ENCODE results near the gene HOXD12. TPM values are rescaled to one million over a fixed set of nuclear protein-coding genes. Genes with fewer than 3 reads are reported as not detected.

Gene HOXD12
- total RNA-seq, 2 experiments from 2014 or later: not detected

DNA sequence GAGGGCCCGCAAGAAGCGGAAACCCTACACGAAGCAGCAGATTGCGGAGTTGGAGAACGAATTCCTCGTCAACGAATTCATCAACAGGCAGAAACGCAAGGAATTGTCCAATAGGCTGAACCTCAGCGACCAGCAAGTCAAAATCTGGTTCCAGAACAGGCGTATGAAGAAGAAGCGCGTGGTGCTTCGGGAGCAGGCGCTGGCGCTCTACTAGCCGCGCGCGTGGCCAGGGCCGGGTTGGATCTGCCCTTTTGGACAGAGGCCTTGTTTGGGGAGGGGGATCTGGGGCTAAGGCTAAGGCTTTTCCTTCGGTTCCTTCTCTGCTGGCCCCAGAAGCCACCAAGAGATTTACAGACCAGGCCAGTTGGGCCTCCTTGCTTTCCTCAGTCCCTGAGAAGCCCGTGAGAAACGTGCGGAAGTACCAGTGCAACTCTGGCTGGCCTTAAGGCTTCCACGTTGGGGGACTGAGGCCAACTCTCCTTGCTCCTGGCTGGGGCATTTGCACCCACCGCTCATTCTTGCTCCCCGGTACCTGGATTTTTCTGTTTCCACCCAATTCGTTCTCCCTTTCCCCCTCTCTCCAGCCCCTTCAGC lies 1.0 kb downstream of the HOXD12 start:
- peaks cover 89% of the 10 kb centered on the region for H3K27me3 Mint-ChIP-seq
- H3K27ac Mint-ChIP-seq: no peak overlapping the region
- no peak overlapping the region for H3K4me3 Mint-ChIP-seq
- TF ChIP-seq, protein P1, sequence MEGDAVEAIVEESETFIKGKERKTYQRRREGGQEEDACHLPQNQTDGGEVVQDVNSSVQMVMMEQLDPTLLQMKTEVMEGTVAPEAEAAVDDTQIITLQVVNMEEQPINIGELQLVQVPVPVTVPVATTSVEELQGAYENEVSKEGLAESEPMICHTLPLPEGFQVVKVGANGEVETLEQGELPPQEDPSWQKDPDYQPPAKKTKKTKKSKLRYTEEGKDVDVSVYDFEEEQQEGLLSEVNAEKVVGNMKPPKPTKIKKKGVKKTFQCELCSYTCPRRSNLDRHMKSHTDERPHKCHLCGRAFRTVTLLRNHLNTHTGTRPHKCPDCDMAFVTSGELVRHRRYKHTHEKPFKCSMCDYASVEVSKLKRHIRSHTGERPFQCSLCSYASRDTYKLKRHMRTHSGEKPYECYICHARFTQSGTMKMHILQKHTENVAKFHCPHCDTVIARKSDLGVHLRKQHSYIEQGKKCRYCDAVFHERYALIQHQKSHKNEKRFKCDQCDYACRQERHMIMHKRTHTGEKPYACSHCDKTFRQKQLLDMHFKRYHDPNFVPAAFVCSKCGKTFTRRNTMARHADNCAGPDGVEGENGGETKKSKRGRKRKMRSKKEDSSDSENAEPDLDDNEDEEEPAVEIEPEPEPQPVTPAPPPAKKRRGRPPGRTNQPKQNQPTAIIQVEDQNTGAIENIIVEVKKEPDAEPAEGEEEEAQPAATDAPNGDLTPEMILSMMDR (IDR thresholded peaks at IDR 0.05): no peak
- peaks cover 24% of the 10 kb centered on the region for H3K4me1 Mint-ChIP-seq (ENCODE audit: low read depth)
- ChIA-PET POLR2A (no interaction called here), CTCF (no interaction called here)
- intact Hi-C loops (cut with micrococcal nuclease): no loop called here
- ATAC-seq: no peak
- H3K9me3 Mint-ChIP-seq: no peaks in the 10 kb centered on the region
- no peak for DNase-seq
- no peaks in the 10 kb centered on the region for H3K36me3 Mint-ChIP-seq (ENCODE audit: low read depth)

DNA sequence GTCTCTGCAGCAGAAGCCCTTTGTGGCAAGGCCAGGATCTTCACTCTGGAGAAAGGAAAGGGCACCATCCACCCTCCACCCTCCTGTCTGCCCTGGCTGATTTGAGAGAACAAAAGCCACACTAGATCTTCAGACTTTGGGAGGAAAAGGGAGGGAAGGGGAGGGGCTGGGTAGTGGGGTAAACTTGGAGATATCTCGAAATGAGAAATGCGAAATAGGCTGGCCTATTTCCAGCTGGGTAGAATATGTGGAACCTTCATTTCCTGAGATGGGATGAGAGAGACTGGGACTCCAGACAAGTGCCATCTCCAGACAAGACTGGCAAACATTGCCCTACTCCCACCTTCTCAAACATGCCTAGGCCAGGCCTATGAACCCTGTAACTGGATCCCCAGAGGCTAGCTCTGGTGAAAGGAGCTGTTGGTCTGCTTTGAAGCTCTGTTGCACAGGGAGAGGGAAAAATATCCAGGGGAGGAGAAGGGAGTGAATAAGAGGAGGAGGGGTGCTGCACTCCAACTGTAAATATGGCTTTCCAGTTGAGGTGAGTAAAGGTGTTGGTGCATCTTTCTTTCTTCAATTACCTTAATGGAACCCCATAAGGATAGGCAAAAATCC lies 1.7 kb downstream of the HOXD12 start:
- DNase-seq: no peak
- Mint-ChIP-seq H3K4me1 (ENCODE audit: low read depth) (peaks cover 27% of the 10 kb centered on the region), H3K9me3 (no peaks in the 10 kb centered on the region), H3K27me3 (peaks cover 89% of the 10 kb centered on the region), H3K4me3 (no peak overlapping the region), H3K36me3 (ENCODE audit: low read depth) (no peaks in the 10 kb centered on the region), H3K27ac (no peak overlapping the region)
- CTCF ChIA-PET: interaction anchor here (0.9 to 1.3 kb wide), 4 partner anchors 9 to 25 kb away, joined by 3 to 5 read pairs (median 4); no protein-coding TSS in a partner anchor
- TF ChIP-seq, protein P1 (IDR thresholded peaks at IDR 0.05): no peak
- no peak for ATAC-seq
- intact Hi-C loops (cut with micrococcal nuclease): no loop called here
- POLR2A ChIA-PET: no interaction called here

DNA sequence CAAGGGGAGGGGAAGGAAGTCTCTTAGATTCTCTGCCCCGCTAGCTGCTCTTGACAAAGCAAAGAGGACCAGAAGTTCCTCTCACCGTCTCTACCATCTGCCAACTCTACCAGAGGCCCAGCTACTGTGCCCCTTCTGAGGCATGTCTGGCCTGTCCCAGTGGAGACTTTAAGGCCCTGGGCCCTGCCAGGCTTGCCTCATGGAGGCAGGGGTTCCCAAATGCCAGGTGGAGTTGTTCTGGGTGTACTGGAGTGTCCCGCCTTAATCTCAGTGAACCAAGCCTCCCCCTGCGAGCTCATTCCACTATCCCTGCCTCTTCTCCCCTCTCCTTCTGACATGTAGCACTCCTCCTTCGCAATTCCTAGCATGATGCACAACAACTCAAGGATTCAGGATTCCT lies 2.2 kb downstream of the HOXD12 start:
- no peaks in the 10 kb centered on the region for H3K9me3 Mint-ChIP-seq
- no peaks in the 10 kb centered on the region for H3K36me3 Mint-ChIP-seq (ENCODE audit: low read depth)
- H3K4me3 Mint-ChIP-seq: no peak overlapping the region
- no peak overlapping the region for H3K27ac Mint-ChIP-seq
- TF ChIP-seq, protein P1 (IDR thresholded peaks at IDR 0.05): no peak
- H3K4me1 Mint-ChIP-seq (ENCODE audit: low read depth): peaks cover 24% of the 10 kb centered on the region
- ChIA-PET POLR2A (no interaction called here), CTCF (interaction anchor here (0.9 to 1.3 kb wide), 6 partner anchors 9 to 25 kb away, joined by 3 to 6 read pairs (median 4); no protein-coding TSS in a partner anchor)
- peaks cover 86% of the 10 kb centered on the region for H3K27me3 Mint-ChIP-seq
- intact Hi-C loops (cut with micrococcal nuclease): no loop called here
- no peak for DNase-seq
- no peak for ATAC-seq

DNA sequence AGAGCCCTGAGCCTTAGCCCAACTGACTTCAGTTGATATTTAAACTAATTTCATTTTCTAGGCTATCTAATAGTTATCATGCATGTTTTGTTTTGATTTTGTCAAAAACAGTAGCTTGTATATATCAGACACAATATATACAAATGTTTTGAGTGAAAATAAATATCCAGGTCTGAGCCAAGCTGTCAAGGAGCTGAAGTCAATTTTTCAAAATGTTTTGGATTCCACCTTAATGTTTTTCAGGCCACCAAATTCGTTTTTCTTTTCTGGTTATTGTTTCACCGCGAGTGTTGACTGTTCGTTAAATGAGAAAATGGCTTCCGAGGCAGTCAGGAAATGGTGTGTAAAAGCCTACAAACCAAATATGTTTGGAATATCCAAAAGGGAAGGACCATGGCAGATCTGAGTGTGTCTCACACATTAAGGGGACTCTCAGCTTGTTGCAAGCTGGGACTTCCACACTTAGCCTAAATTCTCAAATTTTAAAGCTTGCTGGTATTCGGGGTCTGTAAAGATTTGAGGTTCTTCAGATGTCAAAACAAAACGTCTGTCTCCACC lies 2.8 kb downstream of the HOXD12 start:
- POLR2A ChIA-PET: no interaction called here
- intact Hi-C loops (cut with micrococcal nuclease): no loop called here
- Mint-ChIP-seq H3K27ac (no peak overlapping the region), H3K36me3 (ENCODE audit: low read depth) (no peaks in the 10 kb centered on the region), H3K9me3 (no peaks in the 10 kb centered on the region), H3K4me3 (no peak overlapping the region), H3K4me1 (ENCODE audit: low read depth) (peaks cover 22% of the 10 kb centered on the region), H3K27me3 (peaks cover 86% of the 10 kb centered on the region)
- CTCF ChIA-PET: interaction anchor here (1.0 to 1.3 kb wide), 5 partner anchors 8 to 414 kb away, joined by 3 to 6 read pairs (median 4); no protein-coding TSS in a partner anchor
- ATAC-seq (no peak), DNase-seq (no peak)
- TF ChIP-seq, protein P1 (IDR thresholded peaks at IDR 0.05): no peak

DNA sequence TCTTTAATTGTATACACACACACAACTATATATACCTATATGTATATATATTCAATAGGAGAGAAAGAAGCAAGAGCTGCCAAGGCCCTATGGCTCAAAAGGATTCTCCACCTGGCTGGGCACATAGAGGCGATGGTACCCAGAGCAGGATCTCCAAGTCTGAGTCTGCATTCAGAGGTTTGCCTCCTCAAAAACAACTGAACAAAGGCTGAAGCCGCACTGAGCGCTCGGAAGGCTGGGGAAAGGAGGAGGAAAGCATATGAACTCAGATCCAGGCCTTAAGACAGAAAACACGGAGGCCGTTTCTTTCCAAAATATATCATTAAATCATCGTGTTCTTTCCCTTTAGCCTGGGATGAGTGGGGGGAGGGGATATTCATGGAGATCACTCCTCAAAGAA lies 3.6 kb downstream of the HOXD12 start:
- H3K4me3 Mint-ChIP-seq: no peak overlapping the region
- H3K36me3 Mint-ChIP-seq (ENCODE audit: low read depth): no peaks in the 10 kb centered on the region
- H3K27ac Mint-ChIP-seq: no peak overlapping the region
- ChIA-PET CTCF (interaction anchor here (1.2 to 2.8 kb wide), 4 partner anchors 8 to 415 kb away, joined by 3 to 15 read pairs (median 5); no protein-coding TSS in a partner anchor), POLR2A (no interaction called here)
- DNase-seq (no peak), ATAC-seq (no peak)
- H3K27me3 Mint-ChIP-seq: peaks cover 80% of the 10 kb centered on the region
- intact Hi-C loops (cut with micrococcal nuclease): no loop called here
- peaks cover 18% of the 10 kb centered on the region for H3K4me1 Mint-ChIP-seq (ENCODE audit: low read depth)
- H3K9me3 Mint-ChIP-seq: no peaks in the 10 kb centered on the region
- TF ChIP-seq, protein P1 (IDR thresholded peaks at IDR 0.05): no peak
